ENCODE measurements around the gene GSK3B. TPM values are rescaled to one million over a fixed set of nuclear protein-coding genes. Genes with fewer than 3 reads are reported as not detected.

The GSK3B gene
- total RNA-seq, 1 experiment from 2014 or later: 56.6 TPM

- no TSS peak for BruUV-seq (replicated peaks)
- CTCF ChIA-PET: no interaction called here
- no peak for TF ChIP-seq EZH2 (IDR thresholded peaks at IDR 0.05; ENCODE audit: borderline replicate concordance, low read depth, low read length, poor library complexity, severe bottlenecking)
- TF ChIP-seq, protein P1, sequence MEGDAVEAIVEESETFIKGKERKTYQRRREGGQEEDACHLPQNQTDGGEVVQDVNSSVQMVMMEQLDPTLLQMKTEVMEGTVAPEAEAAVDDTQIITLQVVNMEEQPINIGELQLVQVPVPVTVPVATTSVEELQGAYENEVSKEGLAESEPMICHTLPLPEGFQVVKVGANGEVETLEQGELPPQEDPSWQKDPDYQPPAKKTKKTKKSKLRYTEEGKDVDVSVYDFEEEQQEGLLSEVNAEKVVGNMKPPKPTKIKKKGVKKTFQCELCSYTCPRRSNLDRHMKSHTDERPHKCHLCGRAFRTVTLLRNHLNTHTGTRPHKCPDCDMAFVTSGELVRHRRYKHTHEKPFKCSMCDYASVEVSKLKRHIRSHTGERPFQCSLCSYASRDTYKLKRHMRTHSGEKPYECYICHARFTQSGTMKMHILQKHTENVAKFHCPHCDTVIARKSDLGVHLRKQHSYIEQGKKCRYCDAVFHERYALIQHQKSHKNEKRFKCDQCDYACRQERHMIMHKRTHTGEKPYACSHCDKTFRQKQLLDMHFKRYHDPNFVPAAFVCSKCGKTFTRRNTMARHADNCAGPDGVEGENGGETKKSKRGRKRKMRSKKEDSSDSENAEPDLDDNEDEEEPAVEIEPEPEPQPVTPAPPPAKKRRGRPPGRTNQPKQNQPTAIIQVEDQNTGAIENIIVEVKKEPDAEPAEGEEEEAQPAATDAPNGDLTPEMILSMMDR (conservative IDR thresholded peaks at IDR 0.05; ENCODE audit: low read depth, low read length): no peak
- Histone ChIP-seq H3K27me3 (replicated peaks; ENCODE audit: insufficient read depth, low read depth, low read length, poor library complexity) (no peaks in the 10 kb centered on the region), H3K9me3 (ENCODE audit: low read depth, low read length, poor library complexity, severe bottlenecking) (no peaks in the 10 kb centered on the region), H3K27ac (ENCODE audit: low read depth, low read length, poor library complexity, severe bottlenecking) (no peak overlapping the region), H3K36me3 (ENCODE audit: insufficient read depth, low read length, poor library complexity, severe bottlenecking) (no peaks in the 10 kb centered on the region), H3K4me3 (ENCODE audit: low read depth, low read length, poor library complexity, severe bottlenecking) (no peak overlapping the region), H3K4me1 (ENCODE audit: insufficient read depth, low read length, poor library complexity, severe bottlenecking) (no peaks in the 10 kb centered on the region)
- no peak for DNase-seq (ENCODE audit: low spot score)
- POLR2A ChIA-PET (ENCODE audit: low non-redundant PET): no interaction called here
- intact Hi-C loops (cut with micrococcal nuclease; ENCODE audit: unreplicated experiment): no loop called here
Observed at GRCh38 chr3:120080836-120081235, 13.4 kb downstream of the GSK3B start.

- Histone ChIP-seq H3K27ac (ENCODE audit: low read depth, low read length, poor library complexity, severe bottlenecking) (no peak overlapping the region), H3K9me3 (ENCODE audit: low read depth, low read length, poor library complexity, severe bottlenecking) (no peaks in the 10 kb centered on the region), H3K4me3 (ENCODE audit: low read depth, low read length, poor library complexity, severe bottlenecking) (no peak overlapping the region), H3K36me3 (ENCODE audit: insufficient read depth, low read length, poor library complexity, severe bottlenecking) (no peaks in the 10 kb centered on the region), H3K27me3 (replicated peaks; ENCODE audit: insufficient read depth, low read depth, low read length, poor library complexity) (no peaks in the 10 kb centered on the region), H3K4me1 (ENCODE audit: insufficient read depth, low read length, poor library complexity, severe bottlenecking) (no peaks in the 10 kb centered on the region)
- DNase-seq (ENCODE audit: low spot score): no peak
- intact Hi-C loops (cut with micrococcal nuclease; ENCODE audit: unreplicated experiment): no loop called here
- CTCF ChIA-PET: no interaction called here
- no TSS peak for BruUV-seq (replicated peaks)
- POLR2A ChIA-PET (ENCODE audit: low non-redundant PET): no interaction called here
- TF ChIP-seq, protein P1 (conservative IDR thresholded peaks at IDR 0.05; ENCODE audit: low read depth, low read length): no peak
- no peak for TF ChIP-seq EZH2 (IDR thresholded peaks at IDR 0.05; ENCODE audit: borderline replicate concordance, low read depth, low read length, poor library complexity, severe bottlenecking)
Observed at GRCh38 chr3:120077731-120078130, 16.5 kb downstream of the GSK3B start.

GRCh38 chr3:120072867-120073525 lies 21.3 kb downstream of the GSK3B start:
- Histone ChIP-seq H3K4me3 (ENCODE audit: low read depth, low read length, poor library complexity, severe bottlenecking) (no peak overlapping the region), H3K9me3 (ENCODE audit: low read depth, low read length, poor library complexity, severe bottlenecking) (no peaks in the 10 kb centered on the region), H3K4me1 (ENCODE audit: insufficient read depth, low read length, poor library complexity, severe bottlenecking) (no peaks in the 10 kb centered on the region), H3K36me3 (ENCODE audit: insufficient read depth, low read length, poor library complexity, severe bottlenecking) (no peaks in the 10 kb centered on the region), H3K27ac (ENCODE audit: low read depth, low read length, poor library complexity, severe bottlenecking) (no peak overlapping the region), H3K27me3 (replicated peaks; ENCODE audit: insufficient read depth, low read depth, low read length, poor library complexity) (no peaks in the 10 kb centered on the region)
- DNase-seq (ENCODE audit: low spot score): no peak
- intact Hi-C loops (cut with micrococcal nuclease; ENCODE audit: unreplicated experiment): no loop called here
- ChIA-PET POLR2A (ENCODE audit: low non-redundant PET) (no interaction called here), CTCF (no interaction called here)
- TF ChIP-seq, protein P1 (conservative IDR thresholded peaks at IDR 0.05; ENCODE audit: low read depth, low read length): no peak
- no peak for TF ChIP-seq EZH2 (IDR thresholded peaks at IDR 0.05; ENCODE audit: borderline replicate concordance, low read depth, low read length, poor library complexity, severe bottlenecking)
- BruUV-seq (replicated peaks): no TSS peak
